GM12892 (cell line): ENCODE data around the gene PTPRK.

Experiments
- POLR2A ChIP-seq: IDR thresholded peaks from 2 replicates; pipeline ENCODE4 v1.6.1; 2011; ENCODE audit warnings: low read depth, low read length, control low read depth
- POLR2AphosphoS5 ChIP-seq: IDR thresholded peaks from 2 replicates; pipeline ENCODE4 v1.6.1; 2011; ENCODE audit warnings: low read depth, low read length, control low read depth
- TAF1 ChIP-seq: IDR thresholded peaks from 2 replicates; pipeline ENCODE4 v1.6.1; 2011; ENCODE audit warnings: low read depth, mild to moderate bottlenecking, control low read depth, low read length, borderline replicate concordance

DNA sequence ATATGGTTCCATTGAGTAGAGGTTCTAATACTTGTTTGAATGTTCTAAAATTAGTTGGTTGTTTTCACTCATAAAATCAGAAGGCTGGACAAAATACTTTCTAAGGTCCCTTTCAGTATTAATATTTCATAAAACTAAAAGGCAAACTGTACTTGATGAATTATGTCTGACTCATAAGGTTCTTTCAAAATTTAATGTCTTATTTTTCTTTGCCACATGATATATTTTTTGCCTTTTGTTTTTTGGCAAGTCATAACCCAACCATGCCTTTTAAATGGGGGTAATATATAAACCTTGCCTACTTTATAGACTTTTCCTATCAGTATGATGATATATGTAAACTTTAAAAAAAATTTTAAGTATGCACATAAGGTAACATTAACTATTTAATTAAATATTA is 244.7 kb downstream of the PTPRK start:
- TF ChIP-seq POLR2A: no peak
- TF ChIP-seq POLR2AphosphoS5: no peak
- TF ChIP-seq TAF1: no peak
